K562 (cell line): ENCODE data around the gene GNRHR. TPM values are rescaled to one million over a fixed set of nuclear protein-coding genes. Genes with fewer than 3 reads are reported as not detected.
A peak's percentile ranks its signal among the peaks of the same experiment; 100 is the strongest.

Experiments used
- ATF4 ChIP-seq: fragments of 450-650 bp; formaldehyde crosslinking; IDR thresholded peaks from 2 replicates; pipeline ENCODE4 v1.4.0; 2022; ENCODE audit warnings: mild to moderate bottlenecking, moderate library complexity
- CREB1 ChIP-seq, 2 experiments: sonication (generic) in 1 of 2; formaldehyde crosslinking in 1 of 2; IDR thresholded peaks; 2 replicates each; pipeline versions ENCODE4 v1.6.1 to v1.8.0; 2012 to 2022; ENCODE audit warnings: inconsistent platforms in 1 of 2, mild to moderate bottlenecking in 1 of 2, missing genetic modification reagents in 1 of 2, moderate library complexity in 1 of 2
- FOXK1 ChIP-seq: sonication (generic); formaldehyde crosslinking; IDR thresholded peaks from 2 replicates; pipeline ENCODE4 v1.8.0; 2022; ENCODE audit warnings: missing genetic modification reagents, mild to moderate bottlenecking, borderline replicate concordance
- ILF3 ChIP-seq: fragments of 450-650 bp; IDR thresholded peaks from 2 replicates; pipeline ENCODE4 v1.6.1; 2018; ENCODE audit warnings: antibody characterized with exemption, mild to moderate bottlenecking, moderate library complexity, borderline replicate concordance
- KHSRP ChIP-seq: fragments of 450-650 bp; IDR thresholded peaks from 2 replicates; pipeline ENCODE4 v1.6.1; 2017
- MBD1 ChIP-seq: fragments of 250-450 bp; sonication (Bioruptor Pico); IDR thresholded peaks from 2 replicates; pipeline ENCODE4 v1.8.0; 2022; ENCODE audit warnings: inconsistent platforms
- MBD2 ChIP-seq: sonication (generic); IDR thresholded peaks from 2 replicates; pipeline ENCODE4 v1.6.1; 2016; ENCODE audit warnings: low read depth, borderline replicate concordance
- MCM3 ChIP-seq: fragments of 450-650 bp; IDR thresholded peaks from 2 replicates; pipeline ENCODE4 v1.6.1; 2016
- NFE2L1 ChIP-seq: fragments of 450-650 bp; IDR thresholded peaks from 2 replicates; pipeline ENCODE4 v1.6.1; 2016; ENCODE audit warnings: missing genetic modification characterization, low read depth, mild to moderate bottlenecking, missing compliant biosample characterization, moderate library complexity, borderline replicate concordance
- NR2F6 ChIP-seq: fragments of 450-650 bp; formaldehyde crosslinking; IDR thresholded peaks from 2 replicates; pipeline ENCODE4 v1.4.0; 2020; ENCODE audit warnings: mild to moderate bottlenecking
- PRPF4 ChIP-seq: fragments of 200-400 bp; formaldehyde crosslinking; IDR thresholded peaks from one replicate; pipeline ENCODE4 v1.6.1; 2017; ENCODE audit warnings: low read length, low read depth, mild to moderate bottlenecking; ENCODE audit not compliant: insufficient read depth, poor library complexity, severe bottlenecking
- SIN3B ChIP-seq: fragments of 450-650 bp; IDR thresholded peaks from 2 replicates; pipeline ENCODE4 v1.6.1; 2017; ENCODE audit warnings: low read depth, mild to moderate bottlenecking, moderate library complexity
- SMAD3 ChIP-seq: fragments of 450-650 bp; formaldehyde crosslinking; conservative IDR thresholded peaks from 2 replicates; pipeline ENCODE4 v1.4.0; 2020; ENCODE audit warnings: mild to moderate bottlenecking
- SMARCC2 ChIP-seq: fragments of 450-650 bp; IDR thresholded peaks from 2 replicates; pipeline ENCODE4 v1.6.1; 2017; ENCODE audit warnings: antibody characterized with exemption, moderate library complexity, mild to moderate bottlenecking, low read depth
- TCFL5 ChIP-seq: fragments of 250-450 bp; sonication (Bioruptor Pico); conservative IDR thresholded peaks from 2 replicates; pipeline ENCODE4 v1.6.1; 2021; ENCODE audit warnings: mild to moderate bottlenecking, moderate library complexity, matching md5 sums
- THRA ChIP-seq: fragments of 450-650 bp; IDR thresholded peaks from 2 replicates; pipeline ENCODE4 v1.6.1; 2017; ENCODE audit warnings: mild to moderate bottlenecking, moderate library complexity
- UBTF ChIP-seq, 2 experiments: IDR thresholded peaks; 2 replicates each; pipeline ENCODE4 v1.6.1; 2012; ENCODE audit warnings: improper control_type of control experiment in 2 of 2, low read depth in 2 of 2, low read length in 2 of 2, borderline replicate concordance in 1 of 2
- ZBTB33 ChIP-seq: sonication (generic); formaldehyde crosslinking; IDR thresholded peaks from 2 replicates; pipeline ENCODE4 v1.8.1; 2023; ENCODE audit warnings: mild to moderate bottlenecking, missing genetic modification reagents
- ZNF212 ChIP-seq: fragments of 450-650 bp; formaldehyde crosslinking; IDR thresholded peaks from 2 replicates; pipeline ENCODE4 v1.4.0; 2020; ENCODE audit warnings: mild to moderate bottlenecking
- ZNF436 ChIP-seq: fragments of 250-450, 450-650 bp; sonication (Bioruptor Pico); formaldehyde crosslinking; IDR thresholded peaks from 2 replicates; pipeline ENCODE4 v1.7.0; 2020; ENCODE audit warnings: mild to moderate bottlenecking
- ZNF77 ChIP-seq: fragments of 250-450 bp; sonication (Bioruptor Pico); IDR thresholded peaks from 2 replicates; pipeline ENCODE4 v1.5.0; 2020
- polyA plus RNA-seq, 8 experiments: library from polyadenylated mRNA; depleted of rRNA in 4 of 8; stranded (reverse) in 5 of 8; unstranded in 3 of 8; fragments of >200 nt; fragmentation: Nextera tagmentation in 2 of 8; fragmentation: Illumina TruSeq in 1 of 8; extraction: Ambion mirVana in 2 of 8; extraction: Trizol in 1 of 8; gene quantifications; 2 replicates each; pipeline versions ENCODE4 v1.2.1 to v1.2.3, GENCODE V29; 2011 to 2014; ENCODE audit warnings: inconsistent platforms in 1 of 8, missing spikeins in 1 of 8
- total RNA-seq, 7 experiments: library from RNA; depleted of rRNA in 6 of 7; stranded (reverse); fragments of >200 nt in 6 of 7; fragmentation: Illumina TruSeq in 2 of 7; extraction: Trizol in 2 of 7; gene quantifications; 2 replicates each; pipeline versions ENCODE4 v1.2.1 to v1.2.3, GENCODE V29; 2011 to 2021; ENCODE audit warnings: low replicate concordance in 1 of 7

GNRHR gene
- total and polyA plus RNA-seq, 9 of the 15 experiments (the other 6 are each of a cell fraction or from before 2014, with no cell fraction given): 0.06 to 0.13 TPM; not detected in 7

- no peak for TF ChIP-seq PRPF4
- TF ChIP-seq MBD2: no peak
- no peak for TF ChIP-seq THRA
- TF ChIP-seq FOXK1 (CRISPR knock-in tag): no peak
- TF ChIP-seq NR2F6 (CRISPR knock-in tag): no peak
- no peak for TF ChIP-seq MCM3
- no peak for TF ChIP-seq ZNF436
- TF ChIP-seq ZNF212 (CRISPR knock-in tag): no peak
- TF ChIP-seq SMARCC2: no peak
- TF ChIP-seq ATF4: peak; percentile 67; the same call in 1 of the 2 replicates
- no peak for TF ChIP-seq ZBTB33 (CRISPR knock-in tag)
- no peak for TF ChIP-seq SIN3B
- TF ChIP-seq CREB1 (IDR thresholded peaks at IDR 0.05): no peak
- TF ChIP-seq CREB1 (CRISPR knock-in tag; IDR thresholded peaks at IDR 0.05): no peak
- TF ChIP-seq ZNF77 (CRISPR knock-in tag): no peak
- TF ChIP-seq UBTF (IDR thresholded peaks at IDR 0.05; ENCODE audit: borderline replicate concordance in 1 of 2, low read depth in 2 of 2, low read length in 2 of 2): no peak
- TF ChIP-seq TCFL5 (CRISPR knock-in tag): peak; percentile 75; the same call in 1 of the 2 replicates
- no peak for TF ChIP-seq KHSRP
- TF ChIP-seq MBD1 (CRISPR knock-in tag): no peak
- TF ChIP-seq SMAD3 (CRISPR knock-in tag): peak; percentile 78
- TF ChIP-seq ILF3: no peak
- no peak for TF ChIP-seq NFE2L1
These were observed 52.0 kb downstream of the GNRHR start (continued) for GRCh38 chr4:67702166-67702565.
